Progenitor cell of endocrine pancreas (in vitro differentiated cells): ENCODE data around the gene TIE1. TPM values are rescaled to one million over a fixed set of nuclear protein-coding genes. Genes with fewer than 3 reads are reported as not detected.

ENCODE experiments used
- DNase-seq: peaks from one replicate; pipeline ENCODE4 v3.0.0; 2021; ENCODE audit warnings: low spot score; ENCODE audit not compliant: unreplicated experiment
- H3K27ac Mint-ChIP-seq: 2 replicates; pipeline ENCODE4 v1.8.0; 2021; ENCODE audit warnings: mild to moderate bottlenecking, moderate library complexity, mixed read lengths
- H3K27me3 Mint-ChIP-seq: 2 replicates; pipeline ENCODE4 v1.8.0; 2021; ENCODE audit warnings: mixed read lengths
- H3K36me3 Mint-ChIP-seq: 2 replicates; pipeline ENCODE4 v1.8.0; 2022; ENCODE audit warnings: mixed read lengths; ENCODE audit not compliant: insufficient read depth
- H3K4me1 Mint-ChIP-seq: 2 replicates; pipeline ENCODE4 v1.8.0; 2021; ENCODE audit warnings: low read depth, mixed read lengths
- H3K4me3 Mint-ChIP-seq: 2 replicates; pipeline ENCODE4 v1.8.0; 2021; ENCODE audit warnings: low read depth, mild to moderate bottlenecking, moderate library complexity, mixed read lengths
- H3K9me3 Mint-ChIP-seq: 2 replicates; pipeline ENCODE4 v1.8.0; 2021; ENCODE audit warnings: low read depth, mixed read lengths
- CTCF ChIP-seq: fragments of 200-600 bp; sonication (generic); IDR thresholded peaks from one replicate; pipeline ENCODE4 v1.5.0; 2021; ENCODE audit warnings: antibody characterized with exemption, mild to moderate bottlenecking; ENCODE audit not compliant: unreplicated experiment
- total RNA-seq: library from RNA; stranded (reverse); gene quantifications from 2 replicates; pipeline ENCODE4 v1.2.1, GENCODE V29; 2021

The TIE1 gene
- total RNA-seq, 1 donor from 2014 or later, result 1.2 TPM

- H3K9me3 Mint-ChIP-seq, result no peaks in the 10 kb centered on the region
- H3K27ac Mint-ChIP-seq, result no peak overlapping the region
- DNase-seq, result no peak
- H3K36me3 Mint-ChIP-seq, result peaks cover 10% of the 10 kb centered on the region
- H3K4me3 Mint-ChIP-seq, result peak overlapping the region; percentile 21
- peaks cover 33% of the 10 kb centered on the region for H3K4me1 Mint-ChIP-seq
- TF ChIP-seq CTCF, result no peak
- no peaks in the 10 kb centered on the region for H3K27me3 Mint-ChIP-seq
Measured at GRCh38 chr1:43357251-43357650, 56.5 kb downstream of the TIE1 start.

- H3K27me3 Mint-ChIP-seq, result no peaks in the 10 kb centered on the region
- no peaks in the 10 kb centered on the region for H3K9me3 Mint-ChIP-seq
- no peak for DNase-seq
- H3K36me3 Mint-ChIP-seq, result peaks cover 13% of the 10 kb centered on the region
- peak overlapping the region; percentile 97 for H3K27ac Mint-ChIP-seq
- H3K4me3 Mint-ChIP-seq, result peak overlapping the region; percentile 87
- H3K4me1 Mint-ChIP-seq, result peaks cover 25% of the 10 kb centered on the region
- TF ChIP-seq CTCF, result peak; percentile 54
Measured at GRCh38 chr1:43358121-43358745, 57.5 kb downstream of the TIE1 start.

- H3K27me3 Mint-ChIP-seq, result no peaks in the 10 kb centered on the region
- peak; percentile 97 for DNase-seq
- peak within 1 kb of the TSS; percentile 97 for H3K27ac Mint-ChIP-seq
- H3K9me3 Mint-ChIP-seq, result no peaks in the 10 kb centered on the region
- H3K4me1 Mint-ChIP-seq, result peaks cover 27% of the 10 kb centered on the region
- peaks cover 16% of the 10 kb centered on the region for H3K36me3 Mint-ChIP-seq
- peak within 1 kb of the TSS; percentile 87 for H3K4me3 Mint-ChIP-seq
- no peak for TF ChIP-seq CTCF
Measured at GRCh38 chr1:43358746-43359693, 58.2 kb downstream of the TIE1 start, which contains the start of gene CDC20. Gene CDC20 (plus strand): TSS chr1:43358981. CDS start chr1:43359216, 235 bp downstream.

GRCh38 chr1:43359696-43360095 lies 58.9 kb downstream of the TIE1 start:
- no peak for DNase-seq
- no peaks in the 10 kb centered on the region for H3K9me3 Mint-ChIP-seq
- H3K27ac Mint-ChIP-seq, result peak overlapping the region; percentile 89
- H3K4me1 Mint-ChIP-seq, result peaks cover 28% of the 10 kb centered on the region
- H3K4me3 Mint-ChIP-seq, result peak overlapping the region; percentile 87
- no peak for TF ChIP-seq CTCF
- no peaks in the 10 kb centered on the region for H3K27me3 Mint-ChIP-seq
- peaks cover 17% of the 10 kb centered on the region for H3K36me3 Mint-ChIP-seq

GRCh38 chr1:43360616-43361015 lies 59.8 kb downstream of the TIE1 start:
- H3K36me3 Mint-ChIP-seq, result peaks cover 20% of the 10 kb centered on the region
- H3K4me3 Mint-ChIP-seq, result peak overlapping the region; percentile 87
- H3K4me1 Mint-ChIP-seq, result peaks cover 28% of the 10 kb centered on the region
- no peak for TF ChIP-seq CTCF
- H3K27ac Mint-ChIP-seq, result no peak overlapping the region
- no peaks in the 10 kb centered on the region for H3K27me3 Mint-ChIP-seq
- no peak for DNase-seq
- H3K9me3 Mint-ChIP-seq, result no peaks in the 10 kb centered on the region
